Right atrium auricular region (tissue), 2 donors: ENCODE results near the gene PBOV1. TPM values are rescaled to one million over a fixed set of nuclear protein-coding genes. Genes with fewer than 3 reads are reported as not detected.

Experiments used
- DNase-seq: peaks from one replicate; pipeline ENCODE4 v3.0.0-alpha.2; 2019; ENCODE audit warnings: low spot score
- H3K27ac ChIP-seq, 2 donors: fragments of 200-600 bp; sonication (generic); 1 replicate in 1 of 2; 2 replicates in 1 of 2; pipeline ENCODE4 v1.5.1; 2016 to 2019
- H3K27me3 ChIP-seq, 2 donors: fragments of 200-600 bp; sonication (generic); one replicate each; pipeline versions ENCODE4 v1.5.1 to v1.6.0; 2017 to 2019
- H3K36me3 ChIP-seq: fragments of 200-600 bp; sonication (generic); one replicate; pipeline ENCODE4 v1.5.1; 2016
- H3K4me1 ChIP-seq, 2 donors: fragments of 200-600 bp; sonication (generic); one replicate each; pipeline versions ENCODE4 v1.5.1 to v1.6.0; 2017 to 2019
- H3K4me3 ChIP-seq, 2 donors: fragments of 200-600 bp; sonication (generic); 1 replicate in 1 of 2; 2 replicates in 1 of 2; pipeline ENCODE4 v1.5.1; 2017 to 2019; ENCODE audit warnings: mild to moderate bottlenecking in 1 of 2, moderate library complexity in 1 of 2
- H3K9me3 ChIP-seq, 2 donors: fragments of 200-600 bp; sonication (generic); one replicate each; pipeline ENCODE4 v1.5.1; 2019
- total RNA-seq, 2 donors: library from RNA; depleted of rRNA; stranded (reverse); fragments of >200 nt; gene quantifications; one replicate each; pipeline ENCODE4 v1.1.0, GENCODE V29; 2016
- TF ChIP-seq, protein P1 (sequence below), 2 donors: fragments of 200-600 bp; sonication (generic); IDR thresholded peaks; one replicate each; pipeline ENCODE4 v1.5.1; 2019; ENCODE audit warnings: antibody characterized with exemption in 2 of 2

PBOV1 gene
- total RNA-seq = not detected

DNA sequence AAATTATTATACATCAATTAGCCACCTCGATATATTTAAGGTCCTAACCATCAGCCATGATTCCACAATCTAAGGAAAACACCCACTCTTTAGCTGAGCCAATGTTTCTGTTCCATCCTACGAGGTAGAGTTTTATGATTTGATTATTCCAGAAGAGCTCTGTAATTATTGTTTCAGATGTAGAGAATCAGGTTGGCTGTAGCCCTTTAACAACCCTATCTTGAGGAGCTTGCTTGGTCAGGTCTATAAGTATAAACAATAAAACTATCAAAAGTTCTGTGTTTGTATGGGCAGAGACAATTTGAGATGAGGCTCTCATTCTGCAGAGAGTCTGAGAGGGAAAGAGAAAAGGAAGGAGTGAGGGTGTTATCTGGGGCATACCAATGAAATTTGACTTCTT is at the start of gene PBOV1:
Gene PBOV1 (minus strand): TSS at position 43 of the 400 bp plus-strand sequence. CDS start 96 bp downstream, outside the sequence.
- Histone ChIP-seq H3K36me3 (no peaks in the 10 kb centered on the region), H3K4me1 (no peaks in the 10 kb centered on the region), H3K27ac (no peak within 1 kb of the TSS), H3K27me3 (no peaks in the 10 kb centered on the region), H3K4me3 (no peak within 1 kb of the TSS), H3K9me3 (no peaks in the 10 kb centered on the region)
- TF ChIP-seq, protein P1, sequence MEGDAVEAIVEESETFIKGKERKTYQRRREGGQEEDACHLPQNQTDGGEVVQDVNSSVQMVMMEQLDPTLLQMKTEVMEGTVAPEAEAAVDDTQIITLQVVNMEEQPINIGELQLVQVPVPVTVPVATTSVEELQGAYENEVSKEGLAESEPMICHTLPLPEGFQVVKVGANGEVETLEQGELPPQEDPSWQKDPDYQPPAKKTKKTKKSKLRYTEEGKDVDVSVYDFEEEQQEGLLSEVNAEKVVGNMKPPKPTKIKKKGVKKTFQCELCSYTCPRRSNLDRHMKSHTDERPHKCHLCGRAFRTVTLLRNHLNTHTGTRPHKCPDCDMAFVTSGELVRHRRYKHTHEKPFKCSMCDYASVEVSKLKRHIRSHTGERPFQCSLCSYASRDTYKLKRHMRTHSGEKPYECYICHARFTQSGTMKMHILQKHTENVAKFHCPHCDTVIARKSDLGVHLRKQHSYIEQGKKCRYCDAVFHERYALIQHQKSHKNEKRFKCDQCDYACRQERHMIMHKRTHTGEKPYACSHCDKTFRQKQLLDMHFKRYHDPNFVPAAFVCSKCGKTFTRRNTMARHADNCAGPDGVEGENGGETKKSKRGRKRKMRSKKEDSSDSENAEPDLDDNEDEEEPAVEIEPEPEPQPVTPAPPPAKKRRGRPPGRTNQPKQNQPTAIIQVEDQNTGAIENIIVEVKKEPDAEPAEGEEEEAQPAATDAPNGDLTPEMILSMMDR (IDR thresholded peaks at IDR 0.05) = no peak
- DNase-seq = no peak

DNA sequence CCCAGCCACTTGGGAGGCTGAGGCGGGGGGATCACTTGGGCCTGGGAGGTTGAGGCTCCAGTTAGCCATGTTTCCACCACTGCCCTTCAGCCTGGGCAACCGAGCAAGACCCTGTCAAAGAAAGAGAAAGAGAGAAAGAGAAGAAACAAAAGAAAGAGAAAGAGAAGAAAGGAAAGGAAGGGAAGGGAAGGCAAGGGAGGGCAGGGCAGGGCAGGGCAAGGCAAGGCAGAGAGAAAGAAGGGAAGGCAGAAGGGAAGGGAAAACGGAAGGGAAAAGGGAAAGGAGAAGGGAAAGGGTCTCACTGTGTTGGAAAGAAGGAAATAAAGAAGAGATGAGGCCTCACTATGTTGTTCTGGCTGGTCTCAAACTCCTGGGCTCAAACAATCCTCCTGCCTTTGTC is 47.8 kb upstream of the PBOV1 start:
- TF ChIP-seq, protein P1 (IDR thresholded peaks at IDR 0.05) = no peak
- no peak for DNase-seq
- no peaks in the 10 kb centered on the region for H3K36me3 ChIP-seq

DNA sequence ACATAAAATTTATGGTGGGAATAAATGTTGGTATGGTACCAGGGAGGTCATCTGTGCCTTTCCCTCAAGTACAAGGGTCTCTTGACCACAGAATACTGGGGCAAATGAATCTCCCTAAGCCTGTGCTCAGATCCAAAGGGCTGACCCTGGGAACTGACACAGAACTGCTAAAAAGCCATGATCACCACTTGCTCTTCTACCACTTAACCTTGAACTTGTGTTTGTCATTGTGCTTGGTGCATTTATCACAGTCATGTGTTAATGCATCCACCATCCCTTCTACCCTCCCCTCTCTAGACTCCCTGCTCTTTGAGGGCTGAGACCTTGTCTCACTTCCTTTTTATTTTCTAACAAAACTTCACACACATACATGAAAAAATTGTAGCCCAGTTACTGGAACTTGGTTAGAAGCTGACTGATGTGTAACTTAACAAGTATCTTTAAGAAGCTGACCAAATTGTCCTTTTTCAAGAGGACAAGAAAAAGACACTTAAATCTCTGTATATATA is 46.1 kb upstream of the PBOV1 start:
- TF ChIP-seq, protein P1 (IDR thresholded peaks at IDR 0.05) = no peak
- Histone ChIP-seq H3K9me3 (no peaks in the 10 kb centered on the region), H3K4me3 (no peak overlapping the region), H3K27ac (no peak overlapping the region), H3K36me3 (no peaks in the 10 kb centered on the region), H3K4me1 (no peaks in the 10 kb centered on the region), H3K27me3 (no peaks in the 10 kb centered on the region)
- DNase-seq = no peak

More for the DNA sequence above, 47.8 kb upstream of the PBOV1 start:
- no peaks in the 10 kb centered on the region for H3K9me3 ChIP-seq
- H3K4me1 ChIP-seq = no peaks in the 10 kb centered on the region
- no peak overlapping the region for H3K4me3 ChIP-seq
- no peaks in the 10 kb centered on the region for H3K27me3 ChIP-seq
- H3K27ac ChIP-seq = no peak overlapping the region

DNA sequence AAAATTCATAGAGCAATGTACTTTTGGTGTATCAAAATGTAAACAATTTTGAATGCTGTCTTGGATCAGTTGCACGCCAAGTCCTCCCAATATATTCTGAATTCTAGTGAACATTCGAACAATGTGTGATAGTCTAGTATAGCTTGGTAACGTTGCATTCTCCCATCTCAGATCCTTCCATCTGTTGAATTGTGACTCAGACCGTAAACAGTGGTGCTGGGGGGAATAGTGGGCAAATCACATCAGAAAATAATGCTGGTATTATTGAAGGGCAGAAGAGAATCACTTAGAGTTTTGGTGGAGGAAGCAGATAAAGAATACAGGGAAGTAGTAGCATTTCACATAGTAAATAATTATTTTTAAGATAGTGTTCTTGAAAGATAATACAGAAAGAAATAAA is 45.7 kb upstream of the PBOV1 start:
- Histone ChIP-seq H3K27me3 (no peaks in the 10 kb centered on the region), H3K4me1 (no peaks in the 10 kb centered on the region), H3K4me3 (no peak overlapping the region), H3K36me3 (no peaks in the 10 kb centered on the region), H3K9me3 (no peaks in the 10 kb centered on the region), H3K27ac (no peak overlapping the region)
- TF ChIP-seq, protein P1 (IDR thresholded peaks at IDR 0.05) = no peak
- DNase-seq = no peak

DNA sequence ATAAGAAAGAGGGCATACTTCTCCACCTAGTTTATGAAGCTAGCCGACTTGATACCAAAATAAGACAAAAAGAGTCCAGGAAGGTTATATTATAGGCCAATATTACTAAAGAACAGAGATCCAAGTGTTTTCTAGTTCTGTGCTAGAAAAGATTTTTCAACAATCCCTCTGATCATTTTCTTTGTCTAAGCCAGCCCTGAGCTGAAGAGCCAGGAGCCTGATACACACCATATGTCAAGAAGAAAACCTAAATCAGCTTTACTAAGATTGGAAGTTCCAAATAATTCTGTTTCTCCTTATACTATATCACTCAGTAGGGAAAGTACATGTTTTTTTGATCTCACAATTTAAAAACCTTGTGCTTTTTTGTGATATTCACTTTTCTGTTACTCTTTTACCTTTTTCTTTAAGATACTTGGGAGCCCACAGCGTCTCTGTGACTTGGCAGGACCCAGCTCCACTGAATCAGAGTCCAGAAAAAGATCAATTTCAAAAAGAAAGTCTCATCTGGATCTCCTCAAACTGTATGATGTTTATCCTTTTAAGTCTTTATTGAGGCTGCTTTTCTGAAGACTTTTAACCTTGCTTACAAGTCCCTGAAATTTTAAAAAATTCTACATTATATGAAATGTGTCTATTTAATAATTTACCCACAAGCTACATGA is 43.0 kb upstream of the PBOV1 start:
- Histone ChIP-seq H3K4me3 (no peak overlapping the region), H3K27me3 (no peaks in the 10 kb centered on the region), H3K36me3 (no peaks in the 10 kb centered on the region), H3K27ac (no peak overlapping the region), H3K4me1 (no peaks in the 10 kb centered on the region), H3K9me3 (no peaks in the 10 kb centered on the region)
- no peak for DNase-seq
- TF ChIP-seq, protein P1 (IDR thresholded peaks at IDR 0.05) = no peak

DNA sequence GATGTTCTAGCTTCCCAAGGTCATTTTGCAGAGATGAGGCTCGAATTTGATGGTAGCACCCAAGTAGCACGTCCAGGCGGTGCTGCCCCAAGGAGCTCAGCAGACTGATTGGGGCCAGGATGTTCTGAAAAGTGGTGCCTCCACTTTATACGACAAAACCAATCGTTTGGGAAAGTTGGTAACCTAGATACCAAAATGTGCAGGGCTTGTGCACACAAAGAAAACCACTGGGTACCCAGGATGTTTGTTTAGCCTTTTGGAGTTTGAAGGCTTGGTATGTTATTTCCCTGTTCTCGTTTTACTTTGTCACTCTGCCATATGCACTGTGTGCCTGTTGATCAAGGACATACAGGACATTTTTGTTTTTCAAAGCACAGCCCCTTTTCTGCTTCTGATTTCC is 40.7 kb upstream of the PBOV1 start:
- Histone ChIP-seq H3K4me3 (no peak overlapping the region), H3K27me3 (no peaks in the 10 kb centered on the region), H3K27ac (no peak overlapping the region), H3K36me3 (no peaks in the 10 kb centered on the region), H3K9me3 (no peaks in the 10 kb centered on the region), H3K4me1 (no peaks in the 10 kb centered on the region)
- no peak for DNase-seq
- TF ChIP-seq, protein P1 (IDR thresholded peaks at IDR 0.05) = no peak
